Stimulated activated CD4-positive, alpha-beta T cell treated with anti-CD3 and anti-CD28 coated beads, Interleukin-4, amount 100 ng/mL, for 1 hour (primary cell): Measurements from ENCODE around the gene P2RX6.

Experiments used
- DNase-seq: peaks from one replicate; pipeline ENCODE4 v3.0.0-alpha.2; 2020

Gene P2RX6

DNA sequence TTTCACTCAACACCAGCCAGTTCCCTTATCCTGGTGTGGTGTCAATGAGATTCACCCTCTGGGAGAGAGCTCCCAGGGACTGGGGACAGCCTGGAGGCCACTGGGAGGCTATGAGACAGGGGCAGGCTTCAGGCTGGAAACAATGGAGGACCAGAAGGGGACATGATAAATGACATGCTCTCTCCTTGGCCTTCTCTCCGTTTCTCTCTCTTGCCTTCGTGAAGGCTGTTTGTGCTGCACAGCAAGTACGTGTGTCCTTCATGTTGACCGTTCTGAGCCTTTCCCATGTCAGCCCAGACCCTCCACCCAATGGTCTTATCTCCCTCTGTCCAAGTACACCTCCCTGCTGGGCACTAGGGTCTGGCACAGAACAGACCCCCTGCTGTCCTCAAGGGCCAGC, 34.4 kb upstream of the P2RX6 start:
- no peak for DNase-seq

GRCh38 chr22:20980938-20981722, 33.8 kb upstream of the P2RX6 start:
- no peak for DNase-seq

DNA sequence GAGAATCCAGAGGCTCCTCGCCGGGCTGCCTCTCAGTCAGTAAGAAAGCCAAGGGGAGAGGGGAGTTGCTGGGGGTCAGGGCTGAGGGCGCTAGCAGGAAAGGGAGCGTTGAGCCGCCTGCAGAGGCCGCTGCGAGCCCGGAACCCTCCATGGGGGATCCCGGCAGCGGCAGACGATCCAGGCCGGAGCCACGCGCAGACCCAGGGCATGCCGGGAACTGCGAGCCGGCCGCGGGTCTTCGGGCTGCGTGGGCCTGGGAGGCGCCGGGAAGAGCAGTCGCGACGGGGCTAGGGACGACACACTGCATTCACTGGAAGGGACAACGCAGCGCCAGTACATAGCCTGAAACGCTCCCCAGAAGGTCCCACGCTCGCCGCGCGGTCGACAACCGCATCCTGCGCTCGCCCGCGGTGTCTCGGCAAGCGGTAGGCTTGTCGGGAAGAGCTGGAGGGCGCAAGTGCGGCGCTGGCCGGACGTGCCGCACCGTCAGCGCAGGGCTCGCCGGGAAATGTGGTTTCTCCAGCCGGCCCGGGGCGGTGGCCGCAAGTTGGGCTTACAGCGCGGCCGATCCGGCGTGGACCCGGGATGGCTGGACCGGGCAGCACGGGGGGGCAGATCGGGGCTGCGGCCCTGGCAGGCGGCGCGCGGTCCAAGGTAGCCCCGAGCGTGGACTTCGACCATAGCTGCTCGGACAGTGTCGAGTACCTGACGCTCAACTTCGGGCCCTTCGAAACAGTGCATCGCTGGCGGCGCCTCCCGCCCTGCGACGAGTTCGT, 33.0 kb upstream of the P2RX6 start, which contains the start of gene LZTR1:
Gene LZTR1, plus strand, starts transcription at position 511 of the 776 bp plus-strand sequence. Its CDS starts 75 bp downstream, at position 586.
- peak; percentile 77 for DNase-seq

DNA sequence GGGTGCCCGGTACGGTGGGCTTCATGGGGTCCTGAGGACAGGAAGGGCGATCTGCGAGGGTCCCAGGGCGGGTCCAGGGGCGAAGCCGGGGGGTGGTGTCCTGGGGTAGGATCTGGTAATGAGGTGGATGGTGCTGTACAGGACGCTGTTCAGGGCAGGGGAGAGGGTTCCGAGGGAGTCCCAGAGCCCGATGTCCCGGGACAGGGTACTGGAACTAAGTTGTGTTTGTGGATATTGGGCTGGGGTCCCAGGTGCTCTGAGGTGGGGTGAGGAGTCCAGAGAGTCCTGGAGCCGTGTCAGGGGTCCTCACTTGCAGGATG, 32.4 kb upstream of the P2RX6 start:
- no peak for DNase-seq

DNA sequence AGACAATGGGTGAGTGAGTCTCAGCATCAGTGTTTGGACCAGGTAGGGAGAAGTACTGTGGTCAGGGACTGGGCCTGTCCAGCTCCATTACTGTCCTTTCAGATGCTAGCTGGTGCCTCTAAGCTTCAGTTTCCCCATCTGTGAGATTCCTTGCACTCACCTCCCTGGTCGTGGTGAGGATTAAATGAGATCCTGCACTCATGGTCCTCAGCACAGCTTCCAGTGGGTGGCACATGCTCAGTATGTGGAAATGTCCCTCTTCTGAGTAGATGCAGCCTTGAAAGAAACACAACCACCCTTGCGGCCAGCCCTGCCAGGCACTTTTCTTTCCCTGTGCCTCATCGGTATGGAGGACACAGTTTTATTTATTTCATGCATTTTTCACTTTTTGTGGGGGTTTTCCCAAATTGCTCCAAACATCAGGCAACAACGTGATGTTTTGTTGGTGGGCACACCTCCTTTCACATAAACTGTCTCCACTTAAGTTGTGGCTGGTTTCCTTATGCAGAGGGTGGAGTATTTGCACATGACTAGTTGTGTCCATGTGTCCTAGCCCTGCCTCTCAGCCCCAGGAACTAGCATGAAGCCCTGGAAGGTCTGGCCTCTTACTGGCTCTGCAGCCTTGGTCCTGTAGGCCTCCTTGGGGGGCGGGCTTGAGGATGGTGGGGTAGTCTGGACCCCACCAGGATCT, 31.7 kb upstream of the P2RX6 start:
- no peak for DNase-seq

DNA sequence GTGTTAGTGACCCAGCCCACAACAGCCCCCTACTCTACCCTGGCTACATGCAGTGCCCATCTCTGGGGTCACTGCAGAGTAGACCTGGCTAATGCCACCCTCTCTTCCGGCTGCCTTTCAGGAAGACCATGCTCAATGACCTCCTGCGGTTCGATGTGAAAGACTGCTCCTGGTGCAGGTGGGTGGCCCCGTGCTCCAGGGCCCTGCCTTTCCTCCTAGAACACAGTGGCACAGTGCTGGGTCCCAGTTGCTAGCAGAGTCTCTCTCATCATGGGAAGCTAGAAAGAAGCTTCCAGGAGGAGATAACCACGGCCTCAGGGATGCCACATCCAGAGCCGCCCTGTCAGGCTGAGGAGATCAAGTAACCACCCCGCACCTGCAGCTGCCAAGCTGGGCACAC, 29.2 kb upstream of the P2RX6 start:
- no peak for DNase-seq

DNA sequence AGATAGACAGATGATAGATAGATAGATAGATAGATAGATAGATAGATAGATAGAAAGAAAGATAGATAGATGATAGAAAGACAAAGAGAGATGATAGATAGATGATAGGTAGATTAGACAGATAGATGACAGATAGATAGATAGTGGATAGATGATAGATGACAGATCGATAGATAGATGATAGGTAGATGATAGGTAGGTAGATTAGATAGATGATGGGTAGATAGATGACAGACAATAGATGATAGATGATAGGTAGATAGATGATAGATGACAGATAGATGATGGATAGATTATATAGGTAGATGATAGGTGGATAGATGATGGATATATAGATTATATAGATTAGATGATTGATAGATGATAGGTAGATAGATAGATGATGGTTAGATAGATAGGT, 28.6 kb upstream of the P2RX6 start:
- DNase-seq: no peak

DNA sequence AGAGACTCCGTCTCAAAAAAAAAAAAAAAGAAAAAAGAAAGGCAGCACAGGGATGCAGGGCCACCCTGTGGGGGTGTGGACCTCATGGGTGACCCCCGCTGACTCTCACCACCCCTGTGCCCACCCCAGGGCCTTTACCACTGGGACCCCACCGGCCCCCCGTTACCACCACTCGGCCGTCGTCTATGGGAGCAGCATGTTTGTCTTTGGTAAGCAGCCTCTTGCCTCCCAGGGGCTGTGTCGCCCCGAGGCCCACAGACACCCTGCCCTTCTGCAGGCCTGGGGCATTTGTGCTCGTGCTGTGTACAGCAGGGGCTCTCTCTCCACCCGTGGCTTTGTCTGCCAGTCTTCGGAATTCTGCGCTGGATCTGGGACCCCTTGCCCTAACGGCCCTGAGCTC, 27.6 kb upstream of the P2RX6 start:
- DNase-seq: no peak

- no peak for DNase-seq
Measured at GRCh38 chr22:20988573-20989322, 26.2 kb upstream of the P2RX6 start.

GRCh38 chr22:20989323-20990138, 25.4 kb upstream of the P2RX6 start:
- DNase-seq: no peak

DNA sequence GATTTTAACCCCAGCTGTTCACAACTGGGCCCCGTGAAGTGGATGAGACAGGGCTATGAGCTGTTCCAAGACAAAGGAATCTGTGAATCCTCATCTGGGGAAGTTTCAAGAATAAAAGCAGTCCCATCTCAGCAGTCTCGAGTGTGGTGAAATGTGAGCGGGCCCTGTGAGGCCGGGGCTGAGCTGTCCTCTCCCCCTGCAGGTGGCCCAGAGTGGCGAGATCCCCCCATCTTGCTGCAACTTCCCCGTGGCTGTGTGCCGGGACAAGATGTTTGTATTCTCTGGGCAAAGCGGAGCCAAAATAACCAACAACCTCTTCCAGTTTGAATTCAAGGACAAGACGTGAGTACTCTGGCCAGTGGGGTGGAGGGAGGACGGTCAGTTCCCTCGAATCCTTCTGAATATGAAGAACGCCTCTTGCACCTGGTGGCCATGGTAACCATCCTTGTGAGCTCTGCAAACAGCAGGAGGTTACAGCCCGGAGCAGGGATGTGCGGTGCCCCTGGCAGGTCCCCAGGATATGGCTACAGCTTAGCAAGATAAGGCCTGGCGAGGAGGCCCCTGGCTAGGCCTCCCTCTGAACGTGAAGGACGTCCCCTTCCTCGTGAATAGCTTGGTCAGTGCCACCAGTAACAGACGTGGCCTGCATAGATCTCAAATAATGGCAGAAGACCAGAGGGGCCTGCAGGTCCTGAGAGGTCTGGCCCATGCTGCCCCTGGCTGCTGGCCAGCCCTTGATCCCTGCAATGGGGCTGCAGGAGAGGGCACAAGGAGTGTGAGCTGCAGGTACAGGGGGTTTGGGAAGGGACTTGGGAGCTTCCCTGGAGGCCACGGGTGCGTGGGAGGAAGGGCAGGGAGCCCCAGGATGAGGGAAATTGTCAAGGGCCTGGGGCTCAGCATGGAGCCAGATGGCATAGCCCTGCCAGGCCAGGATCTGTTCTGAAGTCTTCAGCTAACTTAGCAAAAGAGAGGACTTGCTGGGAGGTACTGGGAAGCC, 24.5 kb upstream of the P2RX6 start:
- DNase-seq: no peak

- no peak for DNase-seq
Measured at GRCh38 chr22:20991252-20992055, 23.5 kb upstream of the P2RX6 start.

DNA sequence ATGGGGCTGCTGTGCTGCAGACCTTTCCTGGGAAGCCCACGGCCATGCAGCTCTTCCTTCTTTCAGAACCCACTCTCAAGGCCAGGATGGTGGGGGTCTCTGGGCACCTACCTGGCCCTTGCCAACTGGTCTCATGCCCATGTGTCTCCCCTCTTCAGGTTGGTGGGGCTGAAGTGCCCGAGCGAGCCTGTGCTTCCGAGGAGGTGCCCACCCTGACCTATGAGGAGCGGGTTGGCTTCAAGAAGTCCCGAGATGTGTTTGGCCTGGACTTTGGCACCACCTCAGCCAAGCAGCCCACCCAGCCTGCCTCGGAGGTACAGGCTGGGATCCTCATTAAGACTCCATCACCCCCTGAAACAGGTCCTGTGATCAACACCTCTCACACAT, 22.9 kb upstream of the P2RX6 start:
- DNase-seq: no peak

DNA sequence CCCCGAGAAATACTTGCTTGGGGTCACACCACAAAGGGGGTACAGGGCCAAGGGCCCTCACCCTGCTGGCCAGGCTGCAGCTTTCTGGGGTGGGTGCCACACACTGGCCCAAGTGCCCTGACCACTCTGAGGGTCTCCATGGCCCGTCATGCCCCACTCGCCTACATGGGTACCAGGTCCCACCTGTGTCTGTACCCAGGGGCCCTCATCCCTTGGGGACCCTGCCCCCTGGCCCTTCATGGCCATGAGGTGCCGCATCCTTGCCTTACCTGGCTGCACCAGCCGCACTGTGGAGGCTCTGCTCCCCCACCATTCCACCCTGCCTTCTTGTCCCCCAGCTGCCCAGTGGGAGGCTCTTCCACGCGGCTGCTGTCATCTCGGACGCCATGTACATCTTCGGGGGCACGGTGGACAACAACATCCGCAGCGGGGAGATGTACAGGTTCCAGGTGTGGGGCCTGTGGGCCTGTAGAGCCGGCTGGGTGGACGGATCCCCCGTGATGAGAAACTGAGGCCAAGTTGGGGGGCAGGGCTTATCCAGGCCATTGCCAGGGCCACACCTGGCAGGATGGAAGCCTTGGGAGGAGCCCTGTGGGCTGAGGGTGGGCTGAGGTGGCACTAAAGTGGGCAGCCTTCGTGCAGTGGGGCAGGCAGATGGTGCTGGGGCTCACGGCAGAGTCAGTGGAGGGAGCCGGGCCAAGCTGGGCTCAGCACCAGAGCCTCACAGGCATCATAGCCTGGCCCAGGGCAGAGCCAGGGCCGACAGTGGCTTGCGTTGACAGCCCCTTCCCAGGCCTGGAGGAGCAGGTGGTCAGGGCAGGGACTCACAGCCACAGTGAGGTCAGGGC, 22.3 kb upstream of the P2RX6 start:
- DNase-seq: no peak

GRCh38 chr22:20993304-20994127, 21.4 kb upstream of the P2RX6 start:
- DNase-seq: no peak

- no peak for DNase-seq
Measured at GRCh38 chr22:20994128-20994901, 20.6 kb upstream of the P2RX6 start.

- DNase-seq: no peak
Measured at GRCh38 chr22:20994902-20995241, 20.1 kb upstream of the P2RX6 start.
